Stimulated activated CD4-positive, alpha-beta T cell treated with anti-CD3 and anti-CD28 coated beads, TNF-alpha, amount 100 ng/mL, for 4 hours (primary cell): Measurements from ENCODE around the gene WDR48.

Source experiments
- DNase-seq, 3 experiments: peaks; one replicate each; pipeline ENCODE4 v3.0.0-alpha.2; 2020; ENCODE audit warnings: low read depth in 3 of 3

Gene WDR48

GRCh38 chr3:39138804-39139415, 87.1 kb downstream of the WDR48 start:
- DNase-seq = no peak

GRCh38 chr3:39139442-39139841, 87.6 kb downstream of the WDR48 start:
- no peak for DNase-seq

GRCh38 chr3:39140341-39140971, 88.6 kb downstream of the WDR48 start:
- DNase-seq = no peak

GRCh38 chr3:39141171-39141995, 89.6 kb downstream of the WDR48 start:
- no peak for DNase-seq

GRCh38 chr3:39142067-39142466, 90.3 kb downstream of the WDR48 start:
- no peak for DNase-seq

GRCh38 chr3:39143051-39143885, 91.5 kb downstream of the WDR48 start:
- no peak for DNase-seq

- DNase-seq = no peak
Measured at GRCh38 chr3:39144095-39144747, 92.4 kb downstream of the WDR48 start.

GRCh38 chr3:39144748-39145380, 93.0 kb downstream of the WDR48 start:
- DNase-seq = no peak

GRCh38 chr3:39146083-39146501, 94.3 kb downstream of the WDR48 start:
- DNase-seq = no peak
